NCI-H524 treated with DMSO at 0.1 percent for 48 hours (cell line): ENCODE data around the gene KIF26B.

Experiments used
- DNase-seq: peaks from one replicate; lab custom pipeline; 2025; lab: John Stamatoyannopoulos, UW

KIF26B gene

GRCh38 chr1:245751726-245752470 is 597.1 kb downstream of the KIF26B start:
- no peak for DNase-seq

- DNase-seq: no peak
These were observed 597.8 kb downstream of the KIF26B start for GRCh38 chr1:245752561-245752960.

GRCh38 chr1:245753807-245754206 is 599.0 kb downstream of the KIF26B start:
- no peak for DNase-seq

- DNase-seq: no peak
These were observed 599.7 kb downstream of the KIF26B start for GRCh38 chr1:245754463-245754961.
